Measurements from ENCODE around the gene DDR1.

DNA sequence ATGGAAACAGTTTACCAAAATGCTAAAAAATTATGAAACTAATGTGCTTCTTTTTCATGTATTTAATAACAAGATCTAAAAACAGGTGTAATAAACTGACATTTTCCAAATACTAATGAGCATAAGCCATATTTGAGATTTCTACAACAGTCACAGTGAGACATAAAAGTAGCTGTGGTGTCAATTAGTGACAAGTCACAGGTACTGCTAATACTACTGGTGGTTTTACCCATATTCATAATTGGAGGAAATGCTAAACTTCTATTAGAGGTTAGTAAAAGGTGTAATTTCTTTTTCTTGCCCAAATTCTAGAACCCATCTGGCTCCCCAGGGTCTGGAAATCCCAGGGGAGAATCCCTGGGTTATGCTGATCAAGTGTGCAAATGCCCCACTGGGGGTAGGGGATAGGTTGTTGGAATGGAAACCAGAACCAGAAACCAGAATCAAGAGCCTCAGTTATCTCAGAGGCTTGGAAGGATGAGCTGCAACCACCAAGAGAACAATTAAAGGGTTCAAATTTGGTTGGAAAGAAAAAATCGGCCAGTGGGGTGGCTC, 16.6 kb downstream of the DDR1 start:
- TF ChIP-seq, protein P1, sequence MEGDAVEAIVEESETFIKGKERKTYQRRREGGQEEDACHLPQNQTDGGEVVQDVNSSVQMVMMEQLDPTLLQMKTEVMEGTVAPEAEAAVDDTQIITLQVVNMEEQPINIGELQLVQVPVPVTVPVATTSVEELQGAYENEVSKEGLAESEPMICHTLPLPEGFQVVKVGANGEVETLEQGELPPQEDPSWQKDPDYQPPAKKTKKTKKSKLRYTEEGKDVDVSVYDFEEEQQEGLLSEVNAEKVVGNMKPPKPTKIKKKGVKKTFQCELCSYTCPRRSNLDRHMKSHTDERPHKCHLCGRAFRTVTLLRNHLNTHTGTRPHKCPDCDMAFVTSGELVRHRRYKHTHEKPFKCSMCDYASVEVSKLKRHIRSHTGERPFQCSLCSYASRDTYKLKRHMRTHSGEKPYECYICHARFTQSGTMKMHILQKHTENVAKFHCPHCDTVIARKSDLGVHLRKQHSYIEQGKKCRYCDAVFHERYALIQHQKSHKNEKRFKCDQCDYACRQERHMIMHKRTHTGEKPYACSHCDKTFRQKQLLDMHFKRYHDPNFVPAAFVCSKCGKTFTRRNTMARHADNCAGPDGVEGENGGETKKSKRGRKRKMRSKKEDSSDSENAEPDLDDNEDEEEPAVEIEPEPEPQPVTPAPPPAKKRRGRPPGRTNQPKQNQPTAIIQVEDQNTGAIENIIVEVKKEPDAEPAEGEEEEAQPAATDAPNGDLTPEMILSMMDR (IDR thresholded peaks at IDR 0.05; ENCODE audit: low read depth, low read length): no peak
- no peak for TF ChIP-seq EZH2phosphoT487 (IDR thresholded peaks at IDR 0.05; ENCODE audit: low read depth)

All from OCI-LY3 (cell line).